Mesendoderm (in vitro differentiated cells): ENCODE data around the gene STK26.

ENCODE experiments used
- DNase-seq: peaks from one replicate; pipeline ENCODE4 v3.0.0; 2013
- H2AK5ac ChIP-seq: 2 replicates; pipeline ENCODE4 v1.6.1; 2013; ENCODE audit warnings: low read length, inconsistent platforms
- H2BK120ac ChIP-seq: 2 replicates; pipeline ENCODE4 v1.6.1; 2013; ENCODE audit warnings: low read depth, mild to moderate bottlenecking, low read length, moderate library complexity, mixed read lengths
- H2BK15ac ChIP-seq: replicated peaks from 2 replicates; pipeline ENCODE4 v1.6.1; 2013; ENCODE audit warnings: low read depth, mild to moderate bottlenecking, moderate library complexity
- H2BK5ac ChIP-seq: 2 replicates; pipeline ENCODE4 v1.6.1; 2013; ENCODE audit warnings: low read length, inconsistent platforms
- H3K18ac ChIP-seq: 2 replicates; pipeline ENCODE4 v1.6.1; 2013; ENCODE audit warnings: mild to moderate bottlenecking, low read length, mixed read lengths
- H3K23ac ChIP-seq: one replicate; pipeline ENCODE4 v1.6.1; 2013; ENCODE audit warnings: low read length
- H3K27ac ChIP-seq: 2 replicates; pipeline ENCODE4 v1.5.1; 2013; ENCODE audit warnings: low read depth, mild to moderate bottlenecking, inconsistent platforms, low read length, moderate library complexity
- H3K27me3 ChIP-seq: 2 replicates; pipeline ENCODE4 v1.6.1; 2013; ENCODE audit warnings: low read length, control low read depth, mild to moderate bottlenecking, inconsistent platforms; ENCODE audit not compliant: insufficient read depth, poor library complexity
- H3K36me3 ChIP-seq: 2 replicates; pipeline ENCODE4 v1.6.1; 2013; ENCODE audit warnings: low read length, inconsistent platforms; ENCODE audit not compliant: control insufficient read depth, insufficient read depth
- H3K4ac ChIP-seq: one replicate; pipeline ENCODE4 v1.6.1; 2013; ENCODE audit warnings: low read depth, mild to moderate bottlenecking, low read length, moderate library complexity
- H3K4me1 ChIP-seq: 2 replicates; pipeline ENCODE4 v1.6.1; 2013; ENCODE audit warnings: low read depth, low read length, inconsistent platforms; ENCODE audit not compliant: control insufficient read depth
- H3K4me2 ChIP-seq: 2 replicates; pipeline ENCODE4 v1.6.1; 2013; ENCODE audit warnings: low read length
- H3K4me3 ChIP-seq: 2 replicates; pipeline ENCODE4 v1.5.1; 2013; ENCODE audit warnings: mild to moderate bottlenecking, low read length
- H3K56ac ChIP-seq: one replicate; pipeline ENCODE4 v1.6.1; 2013; ENCODE audit warnings: low read length
- H3K79me1 ChIP-seq: 2 replicates; pipeline ENCODE4 v1.6.1; 2013; ENCODE audit warnings: low read length, inconsistent platforms
- H3K79me2 ChIP-seq: 2 replicates; pipeline ENCODE4 v1.6.1; 2013; ENCODE audit warnings: mild to moderate bottlenecking, low read length; ENCODE audit not compliant: control insufficient read depth, insufficient read depth
- H3K9ac ChIP-seq: 2 replicates; pipeline ENCODE4 v1.6.1; 2013; ENCODE audit warnings: low read length, inconsistent platforms
- H4K5ac ChIP-seq: one replicate; pipeline ENCODE4 v1.6.1; 2013; ENCODE audit warnings: low read length
- H4K8ac ChIP-seq: one replicate; pipeline ENCODE4 v1.6.1; 2013; ENCODE audit warnings: low read depth, mild to moderate bottlenecking, control low read depth, low read length, moderate library complexity
- WGBS: extraction: QIAGEN DNeasy Blood & Tissue Kit; methylation state at CpG from one replicate; pipeline ENCODE4 v1.1.7; 2013; ENCODE audit warnings: low lambda C conversion rate, missing lambda C conversion rate; ENCODE audit not compliant: insufficient coverage; ENCODE audit errors: extremely low coverage; 5-methylcytosine and 5-hydroxymethylcytosine counted together

STK26 gene

DNA sequence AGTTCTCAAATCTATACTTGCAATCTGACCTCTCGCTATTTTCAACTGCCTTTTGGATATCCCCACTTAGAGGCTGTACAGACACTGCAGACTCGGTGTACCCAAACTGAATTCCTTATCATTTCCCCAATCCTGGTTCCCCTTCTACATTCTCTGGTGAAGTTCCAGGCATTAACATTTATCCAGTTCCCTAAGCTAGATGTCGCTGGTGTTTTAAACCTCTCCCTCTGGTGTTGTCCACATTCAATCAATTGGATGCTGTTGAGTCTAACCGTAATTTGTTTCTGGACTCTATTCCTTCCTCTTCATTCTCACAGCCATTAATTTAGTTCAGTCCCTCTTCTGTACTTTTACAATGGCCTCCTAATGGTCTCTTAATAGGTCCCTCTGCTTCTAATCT is 7.2 kb upstream of the STK26 start:
- WGBS: no CpG with 5 or more reads among the region's 4 CpGs
- H3K79me1 ChIP-seq: no peaks in the 10 kb centered on the region
- no peak overlapping the region for H2AK5ac ChIP-seq
- H3K27ac ChIP-seq: no peak overlapping the region
- no peak overlapping the region for H2BK120ac ChIP-seq
- H4K8ac ChIP-seq: no peak overlapping the region
- no peak overlapping the region for H2BK15ac ChIP-seq
- DNase-seq: no peak
- H3K36me3 ChIP-seq: no peaks in the 10 kb centered on the region
- H3K9ac ChIP-seq: no peak overlapping the region
- no peaks in the 10 kb centered on the region for H3K79me2 ChIP-seq
- H3K18ac ChIP-seq: no peak overlapping the region
- H3K23ac ChIP-seq: no peak overlapping the region
- H3K4me1 ChIP-seq: no peaks in the 10 kb centered on the region
- H3K56ac ChIP-seq: no peak overlapping the region
- no peak overlapping the region for H3K4ac ChIP-seq
- H3K4me2 ChIP-seq: no peak overlapping the region
- H4K5ac ChIP-seq: no peak overlapping the region
- no peak overlapping the region for H2BK5ac ChIP-seq
- no peaks in the 10 kb centered on the region for H3K27me3 ChIP-seq
- no peak overlapping the region for H3K4me3 ChIP-seq

DNA sequence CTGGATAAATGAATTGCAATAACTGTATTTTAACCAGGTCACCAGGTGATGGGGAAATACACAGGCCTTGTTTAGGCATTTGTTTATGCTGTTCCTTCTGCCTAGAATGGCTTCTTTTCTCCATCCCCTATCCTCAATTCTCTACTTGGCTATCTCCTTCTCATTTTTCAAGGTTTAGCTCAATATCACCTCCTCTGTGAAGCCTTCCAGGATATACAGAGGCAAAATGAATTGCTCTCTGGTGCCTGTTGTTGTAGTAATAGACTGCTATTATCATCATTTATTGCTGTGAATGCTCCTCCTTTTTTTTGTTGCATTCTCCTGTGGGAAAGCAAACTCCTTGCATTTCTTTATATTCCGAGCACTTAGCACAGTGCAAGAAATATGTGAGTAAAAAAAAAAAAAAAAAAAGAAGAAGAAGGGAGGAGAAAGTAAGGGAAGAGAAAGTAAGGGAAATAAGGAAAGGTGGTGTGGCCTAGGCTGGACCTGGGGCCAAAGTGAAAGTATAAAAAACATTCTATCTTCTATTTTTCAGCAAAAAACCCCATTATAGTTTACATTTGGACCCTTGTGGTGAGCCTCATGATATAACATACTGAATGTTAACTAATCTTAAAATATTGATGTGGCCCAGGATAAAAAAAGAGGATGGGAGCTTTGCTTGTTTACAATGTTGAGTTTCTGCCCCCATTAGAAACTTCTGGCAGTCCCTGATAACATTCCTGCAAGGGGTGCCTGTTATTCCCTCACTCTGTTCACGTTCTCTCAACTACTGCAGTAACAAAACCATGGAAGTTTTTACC is 6.3 kb upstream of the STK26 start:
- no CpG with 5 or more reads among the region's 2 CpGs for WGBS
- H3K23ac ChIP-seq: no peak overlapping the region
- H3K4me1 ChIP-seq: no peaks in the 10 kb centered on the region
- no peaks in the 10 kb centered on the region for H3K27me3 ChIP-seq
- no peak overlapping the region for H4K5ac ChIP-seq
- H3K4ac ChIP-seq: no peak overlapping the region
- H3K56ac ChIP-seq: no peak overlapping the region
- no peak for DNase-seq
- H3K79me2 ChIP-seq: no peaks in the 10 kb centered on the region
- H2BK5ac ChIP-seq: no peak overlapping the region
- no peaks in the 10 kb centered on the region for H3K36me3 ChIP-seq
- no peak overlapping the region for H3K4me2 ChIP-seq
- no peaks in the 10 kb centered on the region for H3K79me1 ChIP-seq
- H2BK120ac ChIP-seq: no peak overlapping the region
- no peak overlapping the region for H3K4me3 ChIP-seq
- H2AK5ac ChIP-seq: no peak overlapping the region
- no peak overlapping the region for H3K27ac ChIP-seq
- no peak overlapping the region for H2BK15ac ChIP-seq
- no peak overlapping the region for H4K8ac ChIP-seq
- H3K18ac ChIP-seq: no peak overlapping the region
- no peak overlapping the region for H3K9ac ChIP-seq

DNA sequence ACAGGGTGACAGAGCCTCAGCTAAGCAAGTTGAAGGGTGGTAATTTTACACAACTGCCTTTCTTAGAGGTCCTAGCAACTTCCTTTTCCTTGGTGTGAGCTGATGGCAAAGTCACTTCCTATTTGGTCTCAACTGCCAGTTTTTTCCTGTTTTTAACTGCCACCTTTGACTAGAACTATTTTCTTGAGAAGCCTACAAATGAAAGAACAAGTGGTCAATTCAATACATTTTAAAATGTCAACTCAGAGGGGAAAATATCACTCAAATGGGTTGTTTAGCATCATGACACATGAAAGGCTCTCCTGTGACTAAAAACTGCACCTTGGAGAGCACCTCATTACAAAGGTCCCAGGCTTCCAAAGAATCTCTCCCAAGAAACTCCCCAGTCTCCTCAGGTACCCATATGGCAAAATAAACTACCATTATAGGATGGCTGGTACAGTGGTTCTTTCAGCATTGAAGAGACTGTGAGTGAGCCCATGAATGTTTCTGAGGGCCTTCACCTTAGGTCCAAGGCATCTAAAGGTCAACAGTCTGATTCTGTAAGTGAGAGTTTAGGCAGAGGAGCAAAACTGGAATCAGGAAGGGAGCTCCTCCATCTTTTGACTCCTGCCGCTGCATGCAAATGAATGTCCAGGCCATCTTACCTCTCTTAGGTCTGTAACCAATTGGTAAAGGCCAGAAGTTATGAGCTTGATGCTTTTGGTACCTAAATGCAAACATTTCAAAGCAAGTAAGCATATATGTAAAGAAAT is 5.5 kb upstream of the STK26 start:
- no peak overlapping the region for H2BK15ac ChIP-seq
- H4K5ac ChIP-seq: no peak overlapping the region
- no peak overlapping the region for H2AK5ac ChIP-seq
- DNase-seq: no peak
- H2BK5ac ChIP-seq: no peak overlapping the region
- no peak overlapping the region for H3K27ac ChIP-seq
- no peaks in the 10 kb centered on the region for H3K4me1 ChIP-seq
- no peak overlapping the region for H3K23ac ChIP-seq
- H2BK120ac ChIP-seq: no peak overlapping the region
- H3K4me3 ChIP-seq: no peak overlapping the region
- no CpG with 5 or more reads among the region's 1 CpG for WGBS
- no peak overlapping the region for H4K8ac ChIP-seq
- no peaks in the 10 kb centered on the region for H3K79me1 ChIP-seq
- no peak overlapping the region for H3K56ac ChIP-seq
- H3K36me3 ChIP-seq: no peaks in the 10 kb centered on the region
- H3K4ac ChIP-seq: no peak overlapping the region
- no peaks in the 10 kb centered on the region for H3K79me2 ChIP-seq
- H3K18ac ChIP-seq: no peak overlapping the region
- H3K9ac ChIP-seq: no peak overlapping the region
- no peak overlapping the region for H3K4me2 ChIP-seq
- H3K27me3 ChIP-seq: no peaks in the 10 kb centered on the region

DNA sequence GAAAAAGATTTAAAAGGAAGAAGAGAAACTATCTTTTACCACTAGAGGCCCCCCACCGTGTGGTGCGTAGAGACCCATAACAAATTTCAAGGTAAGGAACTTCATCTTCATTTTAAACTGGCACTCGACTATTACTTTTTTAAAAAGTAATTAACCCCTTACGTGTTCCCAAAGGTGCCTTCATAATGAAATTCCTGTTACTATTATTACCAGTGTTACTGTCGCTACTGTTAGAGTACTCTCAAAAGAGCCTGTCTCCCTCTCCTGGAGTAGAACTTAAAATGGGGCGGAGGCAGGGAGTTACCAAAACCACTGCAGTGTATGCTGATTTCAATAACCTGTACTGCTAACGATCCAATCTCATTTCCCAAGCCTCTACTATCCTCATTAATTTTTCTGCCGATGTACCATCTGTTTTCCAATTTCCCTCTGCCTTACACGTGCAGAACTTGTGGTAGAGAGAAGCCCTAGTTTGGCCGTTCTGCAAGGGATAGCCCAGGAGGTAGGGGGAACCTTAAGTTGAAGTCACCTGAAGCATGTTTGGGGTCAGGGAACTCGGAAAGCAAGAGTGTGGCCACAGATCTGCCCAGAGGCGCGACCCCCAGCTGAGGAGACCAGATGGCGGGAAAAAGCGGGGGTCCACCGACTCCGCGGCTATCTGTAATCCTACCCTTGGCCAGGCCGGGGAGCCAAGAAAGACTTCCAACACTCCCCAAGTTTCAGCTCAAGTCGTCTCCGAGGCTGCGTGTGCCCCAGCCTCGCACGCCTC is 720 bp upstream of the STK26 start:
- no peaks in the 10 kb centered on the region for H3K4me1 ChIP-seq
- no peaks in the 10 kb centered on the region for H3K27me3 ChIP-seq
- H3K56ac ChIP-seq: peak overlapping the region; percentile 85
- peak overlapping the region; percentile 40 for H3K4me3 ChIP-seq
- peak overlapping the region; percentile 76 for H3K27ac ChIP-seq
- H3K4me2 ChIP-seq: peak overlapping the region; percentile 66
- no peak overlapping the region for H2BK5ac ChIP-seq
- no peak overlapping the region for H4K5ac ChIP-seq
- peak overlapping the region; percentile 76 for H3K9ac ChIP-seq
- DNase-seq: peak; percentile 35
- H3K79me2 ChIP-seq: peaks cover 15% of the 10 kb centered on the region
- no peak overlapping the region for H2AK5ac ChIP-seq
- peak overlapping the region; percentile 32 for H3K18ac ChIP-seq
- no peak overlapping the region for H3K4ac ChIP-seq
- H2BK15ac ChIP-seq: no peak overlapping the region
- H3K36me3 ChIP-seq: no peaks in the 10 kb centered on the region
- H3K23ac ChIP-seq: no peak overlapping the region
- H4K8ac ChIP-seq: no peak overlapping the region
- H3K79me1 ChIP-seq: no peaks in the 10 kb centered on the region
- WGBS: no CpG with 5 or more reads among the region's 24 CpGs
- no peak overlapping the region for H2BK120ac ChIP-seq

DNA sequence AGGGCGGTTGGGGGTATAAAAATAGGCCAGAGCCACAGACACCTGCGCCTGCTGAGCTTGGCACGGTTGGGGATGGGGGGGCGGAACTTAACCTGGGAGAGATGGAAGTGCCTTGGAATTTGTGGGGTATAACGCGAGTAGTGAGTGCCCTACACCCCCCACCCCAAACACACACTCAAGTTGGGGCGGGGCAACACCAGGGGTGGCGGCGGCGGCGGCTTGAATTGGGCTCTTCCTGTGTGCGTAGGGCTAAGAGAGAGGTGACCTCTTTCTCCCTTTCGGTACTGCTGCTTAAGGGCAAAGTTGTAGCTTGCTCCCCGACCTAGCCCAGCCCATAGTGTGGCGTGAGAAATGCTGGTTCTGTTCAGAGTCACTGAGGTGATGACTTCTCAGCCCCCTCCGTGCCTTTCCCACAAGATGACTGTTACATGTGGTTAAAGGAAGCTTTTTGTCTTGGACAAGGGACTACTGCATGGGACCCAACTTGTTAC is 839 bp downstream of the STK26 start:
- Histone ChIP-seq H3K36me3 (no peaks in the 10 kb centered on the region), H3K79me2 (peaks cover 25% of the 10 kb centered on the region), H3K9ac (peak overlapping the region; percentile 84), H2BK15ac (no peak overlapping the region), H2BK120ac (no peak overlapping the region), H2BK5ac (no peak overlapping the region), H4K5ac (no peak overlapping the region), H3K23ac (no peak overlapping the region), H3K4ac (peak overlapping the region; percentile 48), H2AK5ac (no peak overlapping the region), H3K18ac (no peak overlapping the region), H3K4me1 (peaks cover 3% of the 10 kb centered on the region), H3K4me2 (peak overlapping the region; percentile 71), H4K8ac (no peak overlapping the region), H3K56ac (peak overlapping the region; percentile 93), H3K27me3 (no peaks in the 10 kb centered on the region), H3K4me3 (peak overlapping the region; percentile 77), H3K27ac (peak overlapping the region; percentile 47), H3K79me1 (no peaks in the 10 kb centered on the region)
- WGBS: no CpG with 5 or more reads among the region's 16 CpGs
- peak; percentile 62 for DNase-seq
